GM19099 (cell line): ENCODE measurements around the gene PEX11G.

Source experiments
- POLR2A ChIP-seq: IDR thresholded peaks from 3 replicates; pipeline ENCODE4 v1.6.1; 2011; ENCODE audit warnings: low read depth; ENCODE audit not compliant: insufficient read length; ENCODE audit errors: extremely low read depth

Gene PEX11G

GRCh38 chr19:7483720-7484201, 5.1 kb downstream of the PEX11G start:
- TF ChIP-seq POLR2A: no peak

GRCh38 chr19:7482584-7483439, 6.0 kb downstream of the PEX11G start:
- TF ChIP-seq POLR2A: no peak

GRCh38 chr19:7480970-7481255, 7.9 kb downstream of the PEX11G start:
- no peak for TF ChIP-seq POLR2A

- TF ChIP-seq POLR2A: no peak
Measured at GRCh38 chr19:7480222-7480969, 8.4 kb downstream of the PEX11G start.

GRCh38 chr19:7478843-7479227, 10.0 kb downstream of the PEX11G start:
- no peak for TF ChIP-seq POLR2A

GRCh38 chr19:7478173-7478842, 10.5 kb downstream of the PEX11G start:
- TF ChIP-seq POLR2A: no peak

- no peak for TF ChIP-seq POLR2A
Measured at GRCh38 chr19:7477758-7478157, 11.1 kb downstream of the PEX11G start.

GRCh38 chr19:7476777-7477494, 11.9 kb downstream of the PEX11G start:
- TF ChIP-seq POLR2A: no peak

GRCh38 chr19:7476241-7476640, 12.6 kb downstream of the PEX11G start:
- TF ChIP-seq POLR2A: no peak

- no peak for TF ChIP-seq POLR2A
Measured at GRCh38 chr19:7475665-7476064, 13.2 kb downstream of the PEX11G start.

GRCh38 chr19:7471696-7472615, 16.9 kb downstream of the PEX11G start:
- no peak for TF ChIP-seq POLR2A

GRCh38 chr19:7470540-7471305, 18.1 kb downstream of the PEX11G start:
- TF ChIP-seq POLR2A: no peak

- no peak for TF ChIP-seq POLR2A
Measured at GRCh38 chr19:7469669-7470285, 19.1 kb downstream of the PEX11G start.
